Activated CD4-positive, alpha-beta T cell treated with anti-CD3 and anti-CD28 coated beads, Interleukin-2, amount 10 ng/mL, durations not matched to agents 24 days and 14 days (primary cell): ENCODE data around the gene TMEM72. TPM values are rescaled to one million over a fixed set of nuclear protein-coding genes. Genes with fewer than 3 reads are reported as not detected.

ENCODE experiments used
- DNase-seq: peaks from one replicate; pipeline ENCODE4 v3.0.0; 2022
- H3K27ac Mint-ChIP-seq: one replicate; pipeline ENCODE4 v1.8.0; 2022; ENCODE audit warnings: mild to moderate bottlenecking, mixed read lengths
- H3K27me3 Mint-ChIP-seq: one replicate; pipeline ENCODE4 v1.8.0; 2022; ENCODE audit warnings: mixed read lengths
- H3K36me3 Mint-ChIP-seq: one replicate; pipeline ENCODE4 v1.8.0; 2022; ENCODE audit warnings: low read depth, mild to moderate bottlenecking, mixed read lengths
- H3K4me1 Mint-ChIP-seq: one replicate; pipeline ENCODE4 v1.8.0; 2021; ENCODE audit warnings: mixed read lengths
- H3K4me3 Mint-ChIP-seq: one replicate; pipeline ENCODE4 v1.8.0; 2022; ENCODE audit warnings: mild to moderate bottlenecking, moderate library complexity, mixed read lengths
- H3K9me3 Mint-ChIP-seq: one replicate; pipeline ENCODE4 v1.8.0; 2021; ENCODE audit warnings: mixed read lengths
- intact Hi-C: fragments of 100-400 bp; cut with micrococcal nuclease; formaldehyde crosslinking; loops from one replicate; pipeline ENCODE4 v1.15.1; 2023
- total RNA-seq: library from RNA; stranded (reverse); gene quantifications from 2 replicates; pipeline ENCODE4 v1.2.3, GENCODE V29; 2022

Gene TMEM72
- total RNA-seq, 1 donor from 2014 or later = not detected

GRCh38 chr10:44979281-44980191 lies 68.4 kb downstream of the TMEM72 start:
- Mint-ChIP-seq H3K4me3 (no peak overlapping the region), H3K27me3 (no peaks in the 10 kb centered on the region), H3K4me1 (peaks cover 28% of the 10 kb centered on the region), H3K36me3 (no peaks in the 10 kb centered on the region), H3K9me3 (no peaks in the 10 kb centered on the region), H3K27ac (no peak overlapping the region)
- DNase-seq = no peak
- intact Hi-C loops = no loop called here

GRCh38 chr10:44980309-44981171 lies 69.4 kb downstream of the TMEM72 start:
- no peak for DNase-seq
- Mint-ChIP-seq H3K27ac (peak overlapping the region; percentile 57), H3K4me1 (peaks cover 25% of the 10 kb centered on the region), H3K27me3 (no peaks in the 10 kb centered on the region), H3K36me3 (no peaks in the 10 kb centered on the region), H3K4me3 (no peak overlapping the region), H3K9me3 (no peaks in the 10 kb centered on the region)
- intact Hi-C loops = no loop called here

GRCh38 chr10:44981172-44982113 lies 70.3 kb downstream of the TMEM72 start:
- Mint-ChIP-seq H3K4me3 (no peak overlapping the region), H3K27me3 (no peaks in the 10 kb centered on the region), H3K27ac (no peak overlapping the region), H3K9me3 (no peaks in the 10 kb centered on the region), H3K4me1 (peaks cover 26% of the 10 kb centered on the region), H3K36me3 (no peaks in the 10 kb centered on the region)
- intact Hi-C loops = no loop called here
- no peak for DNase-seq

GRCh38 chr10:44982114-44982460 lies 71.0 kb downstream of the TMEM72 start:
- Mint-ChIP-seq H3K4me3 (no peak overlapping the region), H3K9me3 (no peaks in the 10 kb centered on the region), H3K27me3 (no peaks in the 10 kb centered on the region), H3K27ac (no peak overlapping the region), H3K4me1 (peaks cover 22% of the 10 kb centered on the region), H3K36me3 (no peaks in the 10 kb centered on the region)
- intact Hi-C loops = no loop called here
- no peak for DNase-seq

- DNase-seq = no peak
- H3K27ac Mint-ChIP-seq = no peak overlapping the region
- H3K4me1 Mint-ChIP-seq = peaks cover 22% of the 10 kb centered on the region
- H3K9me3 Mint-ChIP-seq = no peaks in the 10 kb centered on the region
- no peak overlapping the region for H3K4me3 Mint-ChIP-seq
- no peaks in the 10 kb centered on the region for H3K27me3 Mint-ChIP-seq
- no peaks in the 10 kb centered on the region for H3K36me3 Mint-ChIP-seq
- intact Hi-C loops = no loop called here
Measured at GRCh38 chr10:44982496-44982895, 71.4 kb downstream of the TMEM72 start.

GRCh38 chr10:44983066-44983894 lies 72.1 kb downstream of the TMEM72 start:
- Mint-ChIP-seq H3K27ac (no peak overlapping the region), H3K36me3 (no peaks in the 10 kb centered on the region), H3K4me1 (peaks cover 22% of the 10 kb centered on the region), H3K9me3 (no peaks in the 10 kb centered on the region), H3K27me3 (peaks cover 3% of the 10 kb centered on the region), H3K4me3 (no peak overlapping the region)
- intact Hi-C loops = no loop called here
- DNase-seq = no peak

GRCh38 chr10:44983895-44984278 lies 72.8 kb downstream of the TMEM72 start:
- Mint-ChIP-seq H3K36me3 (no peaks in the 10 kb centered on the region), H3K27ac (no peak overlapping the region), H3K4me1 (peaks cover 18% of the 10 kb centered on the region), H3K9me3 (no peaks in the 10 kb centered on the region), H3K4me3 (no peak overlapping the region), H3K27me3 (peaks cover 3% of the 10 kb centered on the region)
- no peak for DNase-seq
- intact Hi-C loops = no loop called here

GRCh38 chr10:44984671-44985101 lies 73.5 kb downstream of the TMEM72 start:
- no peaks in the 10 kb centered on the region for H3K9me3 Mint-ChIP-seq
- intact Hi-C loops = no loop called here
- H3K4me1 Mint-ChIP-seq = peaks cover 12% of the 10 kb centered on the region
- H3K36me3 Mint-ChIP-seq = no peaks in the 10 kb centered on the region
- no peak overlapping the region for H3K4me3 Mint-ChIP-seq
- H3K27me3 Mint-ChIP-seq = peaks cover 3% of the 10 kb centered on the region
- H3K27ac Mint-ChIP-seq = no peak overlapping the region
- DNase-seq = no peak

GRCh38 chr10:44985175-44985681 lies 74.1 kb downstream of the TMEM72 start:
- DNase-seq = no peak
- peaks cover 4% of the 10 kb centered on the region for H3K27me3 Mint-ChIP-seq
- intact Hi-C loops = no loop called here
- no peak overlapping the region for H3K4me3 Mint-ChIP-seq
- H3K36me3 Mint-ChIP-seq = no peaks in the 10 kb centered on the region
- H3K27ac Mint-ChIP-seq = no peak overlapping the region
- no peaks in the 10 kb centered on the region for H3K9me3 Mint-ChIP-seq
- peaks cover 13% of the 10 kb centered on the region for H3K4me1 Mint-ChIP-seq

- intact Hi-C loops = no loop called here
- Mint-ChIP-seq H3K36me3 (no peaks in the 10 kb centered on the region), H3K4me1 (peaks cover 6% of the 10 kb centered on the region), H3K4me3 (no peak overlapping the region), H3K9me3 (no peaks in the 10 kb centered on the region), H3K27me3 (peaks cover 6% of the 10 kb centered on the region), H3K27ac (no peak overlapping the region)
- no peak for DNase-seq
Measured at GRCh38 chr10:44986179-44986578, 75.0 kb downstream of the TMEM72 start.
